IPS-20b (cell line): ENCODE measurements around the gene PDAP1.

Experiments
- H3K27ac ChIP-seq: one replicate; pipeline ENCODE4 v1.5.1; 2013; ENCODE audit warnings: low read length
- H3K27me3 ChIP-seq: 2 replicates; pipeline ENCODE4 v1.6.1; 2013; ENCODE audit warnings: mild to moderate bottlenecking, low read length, inconsistent platforms; ENCODE audit not compliant: insufficient read depth
- H3K36me3 ChIP-seq: 2 replicates; pipeline ENCODE4 v1.6.1; 2013; ENCODE audit warnings: low read depth, mild to moderate bottlenecking, inconsistent platforms, low read length, moderate library complexity; ENCODE audit not compliant: insufficient read depth
- H3K4me1 ChIP-seq: 2 replicates; pipeline ENCODE4 v1.6.1; 2013; ENCODE audit warnings: mild to moderate bottlenecking, control low read depth, inconsistent platforms, low read length, moderate library complexity; ENCODE audit not compliant: insufficient read depth
- H3K4me3 ChIP-seq: 2 replicates; pipeline ENCODE4 v1.5.1; 2013; ENCODE audit warnings: mild to moderate bottlenecking, low read length, inconsistent platforms
- H3K9ac ChIP-seq: 2 replicates; pipeline ENCODE4 v1.6.1; 2013; ENCODE audit warnings: low read depth, mild to moderate bottlenecking, inconsistent platforms, low read length, moderate library complexity
- H3K9me3 ChIP-seq: 2 replicates; pipeline ENCODE4 v1.6.1; 2013; ENCODE audit warnings: mild to moderate bottlenecking, low read depth, low read length, inconsistent platforms; ENCODE audit not compliant: insufficient read depth

The PDAP1 gene

DNA sequence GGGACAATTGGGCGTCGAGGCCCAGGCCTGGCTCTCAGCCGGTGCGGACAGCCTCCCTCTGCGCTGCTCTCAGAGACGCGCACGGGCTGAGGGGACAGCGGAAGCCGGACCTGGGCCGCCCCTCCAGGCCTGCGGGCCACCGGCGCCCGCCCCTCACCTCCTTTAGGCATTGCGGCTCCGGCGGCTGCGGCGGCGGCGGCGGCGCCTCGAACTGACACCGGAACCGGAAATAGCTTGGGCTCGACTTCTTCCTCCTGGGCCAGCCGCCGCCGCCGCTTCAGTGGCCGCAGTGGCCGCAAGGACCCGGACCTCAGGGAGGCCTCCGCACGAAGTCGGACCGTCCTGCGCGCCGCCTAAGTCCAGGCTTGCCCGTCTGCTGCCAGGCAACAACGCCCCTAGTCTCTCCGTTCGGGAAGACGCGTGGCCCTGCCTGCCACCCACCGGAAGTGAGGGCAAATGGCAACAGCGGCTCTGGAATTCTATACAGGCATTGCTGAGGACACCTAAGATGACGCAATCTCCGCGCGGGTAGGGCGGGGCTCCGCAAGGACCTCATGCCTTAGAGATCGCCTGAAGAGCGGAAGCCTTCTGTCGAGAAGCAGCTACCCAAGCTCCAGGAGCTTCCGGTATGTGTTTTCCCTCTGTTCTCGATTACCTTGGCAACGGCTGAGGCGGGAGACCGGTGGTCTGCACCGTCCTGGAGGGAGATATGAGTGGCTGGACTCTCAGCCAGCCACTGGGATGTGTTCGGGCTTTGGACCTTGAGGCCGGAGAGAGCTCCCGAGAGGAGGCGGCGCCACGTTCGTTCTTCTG, at the start of gene PDAP1, which contains the start of gene BUD31:
TSS of gene PDAP1 (minus strand) at position 219 of the 813 bp plus-strand sequence. CDS start at position 170, 49 bp downstream.
TSS of gene BUD31 (plus strand) at position 591 of the 813 bp plus-strand sequence. CDS start 2,124 bp downstream, outside the sequence.
- Histone ChIP-seq H3K27ac (peak within 1 kb of the TSS; percentile 85), H3K27me3 (no peaks in the 10 kb centered on the region), H3K9me3 (no peaks in the 10 kb centered on the region), H3K9ac (peak within 1 kb of the TSS; percentile 100), H3K4me1 (peaks cover 13% of the 10 kb centered on the region), H3K4me3 (peak within 1 kb of the TSS; percentile 100), H3K36me3 (peaks cover 55% of the 10 kb centered on the region)

- Histone ChIP-seq H3K27ac (no peak overlapping the region), H3K9ac (no peak overlapping the region), H3K36me3 (peaks cover 90% of the 10 kb centered on the region), H3K27me3 (no peaks in the 10 kb centered on the region), H3K4me1 (no peaks in the 10 kb centered on the region; the same call in 1 of the 2 replicates), H3K9me3 (no peaks in the 10 kb centered on the region), H3K4me3 (no peak overlapping the region)
These were observed 49.5 kb upstream of the PDAP1 start for GRCh38 chr7:99457650-99458493.

- Histone ChIP-seq H3K9ac (no peak overlapping the region), H3K9me3 (no peaks in the 10 kb centered on the region), H3K4me3 (no peak overlapping the region), H3K27ac (no peak overlapping the region), H3K27me3 (no peaks in the 10 kb centered on the region), H3K4me1 (no peaks in the 10 kb centered on the region; the same call in 1 of the 2 replicates), H3K36me3 (peaks cover 93% of the 10 kb centered on the region)
These were observed 48.8 kb upstream of the PDAP1 start for GRCh38 chr7:99457050-99457649.

DNA sequence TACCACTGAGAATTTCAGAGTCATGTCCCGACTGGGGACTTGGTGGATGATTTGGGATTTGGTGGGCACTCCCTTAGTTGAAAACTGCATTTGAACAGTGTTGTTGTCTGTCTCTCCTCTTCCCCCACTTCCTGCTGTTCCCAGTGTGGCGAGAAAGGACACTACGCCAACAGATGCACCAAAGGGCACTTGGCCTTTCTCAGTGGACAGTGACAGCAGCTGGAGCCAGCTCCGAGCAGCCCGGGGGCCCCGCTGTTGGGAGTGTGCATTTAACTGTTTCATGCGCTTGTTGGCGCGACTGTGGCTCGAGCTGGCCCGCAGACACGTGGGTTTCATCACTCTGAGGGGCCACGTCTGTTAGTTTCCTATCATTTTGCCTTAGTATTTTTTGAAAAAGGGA, 47.9 kb upstream of the PDAP1 start:
- no peaks in the 10 kb centered on the region for H3K9me3 ChIP-seq
- H3K4me1 ChIP-seq = no peaks in the 10 kb centered on the region; the same call in 1 of the 2 replicates
- no peaks in the 10 kb centered on the region for H3K27me3 ChIP-seq
- no peak overlapping the region for H3K4me3 ChIP-seq
- H3K27ac ChIP-seq = no peak overlapping the region
- H3K9ac ChIP-seq = no peak overlapping the region
- H3K36me3 ChIP-seq = peaks cover 98% of the 10 kb centered on the region

- H3K27me3 ChIP-seq = no peaks in the 10 kb centered on the region
- H3K27ac ChIP-seq = no peak overlapping the region
- H3K36me3 ChIP-seq = peaks cover 99% of the 10 kb centered on the region
- no peak overlapping the region for H3K9ac ChIP-seq
- H3K9me3 ChIP-seq = no peaks in the 10 kb centered on the region
- H3K4me3 ChIP-seq = no peak overlapping the region
- H3K4me1 ChIP-seq = no peaks in the 10 kb centered on the region; the same call in 1 of the 2 replicates
These were observed 47.5 kb upstream of the PDAP1 start for GRCh38 chr7:99455874-99456273.

- Histone ChIP-seq H3K36me3 (peaks cover 99% of the 10 kb centered on the region), H3K4me3 (no peak overlapping the region), H3K27ac (no peak overlapping the region), H3K9me3 (no peaks in the 10 kb centered on the region), H3K4me1 (no peaks in the 10 kb centered on the region; the same call in 1 of the 2 replicates), H3K27me3 (no peaks in the 10 kb centered on the region), H3K9ac (no peak overlapping the region)
These were observed 44.7 kb upstream of the PDAP1 start for GRCh38 chr7:99453105-99453504.

DNA sequence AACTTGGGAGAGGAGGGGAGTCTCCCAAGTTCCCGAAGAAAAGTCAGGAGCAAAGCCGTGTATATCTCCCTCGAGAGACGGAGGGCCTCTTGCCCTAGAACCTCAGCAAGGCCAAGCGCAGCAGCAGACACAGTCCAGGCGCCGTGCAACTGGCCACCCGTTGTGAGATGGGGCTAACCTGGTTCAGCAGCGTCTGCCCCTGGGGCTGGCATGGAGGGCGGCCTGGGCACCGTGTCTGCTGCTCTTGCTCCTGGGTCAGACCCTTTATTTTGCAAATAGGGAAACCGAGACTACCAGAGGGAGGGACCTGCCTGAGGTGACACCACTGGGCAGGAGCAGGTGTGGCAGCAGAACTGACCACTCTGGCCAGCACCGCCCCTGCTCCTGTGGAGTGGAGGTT, 44.1 kb upstream of the PDAP1 start:
- Histone ChIP-seq H3K9me3 (no peaks in the 10 kb centered on the region), H3K4me1 (no peaks in the 10 kb centered on the region), H3K27ac (no peak overlapping the region), H3K27me3 (no peaks in the 10 kb centered on the region), H3K4me3 (no peak overlapping the region), H3K36me3 (peaks cover 99% of the 10 kb centered on the region), H3K9ac (no peak overlapping the region)

- H3K27ac ChIP-seq = no peak overlapping the region
- H3K4me1 ChIP-seq = no peaks in the 10 kb centered on the region
- H3K9ac ChIP-seq = no peak overlapping the region
- no peak overlapping the region for H3K4me3 ChIP-seq
- peaks cover 98% of the 10 kb centered on the region for H3K36me3 ChIP-seq
- no peaks in the 10 kb centered on the region for H3K27me3 ChIP-seq
- H3K9me3 ChIP-seq = no peaks in the 10 kb centered on the region
These were observed 43.5 kb upstream of the PDAP1 start for GRCh38 chr7:99451936-99452335.

DNA sequence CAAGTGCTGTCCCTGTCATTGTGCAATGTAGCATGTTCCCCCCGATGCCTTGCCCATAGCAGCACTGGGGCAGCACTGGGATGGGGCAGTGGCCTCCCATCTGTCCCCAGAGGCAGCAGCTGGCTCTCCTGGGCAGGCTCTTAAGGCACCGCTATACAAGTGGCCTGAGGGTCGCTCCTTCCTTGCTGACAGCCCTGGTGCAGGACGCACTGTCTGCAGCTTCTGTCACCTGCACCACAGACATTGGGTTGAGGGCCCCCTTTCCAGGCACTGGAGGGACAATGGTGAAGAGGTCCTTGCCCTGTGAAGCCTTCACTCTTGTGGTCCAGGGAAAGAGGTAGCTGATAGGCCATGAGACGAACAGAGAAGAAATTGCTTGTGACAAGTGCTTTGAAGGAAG, 40.9 kb upstream of the PDAP1 start:
- no peaks in the 10 kb centered on the region for H3K4me1 ChIP-seq
- no peak overlapping the region for H3K9ac ChIP-seq
- H3K4me3 ChIP-seq = no peak overlapping the region
- H3K27me3 ChIP-seq = no peaks in the 10 kb centered on the region
- H3K9me3 ChIP-seq = no peaks in the 10 kb centered on the region
- no peak overlapping the region for H3K27ac ChIP-seq
- H3K36me3 ChIP-seq = peaks cover 97% of the 10 kb centered on the region

GRCh38 chr7:99448855-99449254, 40.5 kb upstream of the PDAP1 start:
- Histone ChIP-seq H3K4me1 (no peaks in the 10 kb centered on the region), H3K9me3 (no peaks in the 10 kb centered on the region), H3K9ac (no peak overlapping the region)

DNA sequence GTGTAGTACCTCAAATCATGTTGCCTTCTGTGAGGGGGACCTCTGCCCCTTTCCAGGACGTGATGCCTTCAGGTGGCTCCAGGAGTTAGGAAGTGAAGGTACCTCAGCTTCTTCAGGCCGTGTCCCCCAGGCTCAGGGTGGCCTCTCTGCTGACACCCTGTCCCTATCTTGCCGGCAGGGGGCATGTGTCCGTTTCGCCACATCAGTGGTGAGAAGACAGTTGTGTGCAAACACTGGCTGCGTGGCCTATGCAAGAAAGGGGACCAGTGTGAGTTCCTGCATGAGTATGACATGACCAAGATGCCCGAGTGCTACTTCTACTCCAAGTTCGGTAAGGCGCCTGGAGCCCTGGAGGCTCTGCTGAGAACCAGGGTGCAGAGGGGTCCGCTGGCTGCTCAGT, 39.5 kb upstream of the PDAP1 start:
- H3K36me3 ChIP-seq = peaks cover 97% of the 10 kb centered on the region
- no peak overlapping the region for H3K4me3 ChIP-seq
- no peak overlapping the region for H3K9ac ChIP-seq
- H3K4me1 ChIP-seq = no peaks in the 10 kb centered on the region
- H3K27ac ChIP-seq = no peak overlapping the region
- no peaks in the 10 kb centered on the region for H3K27me3 ChIP-seq
- no peaks in the 10 kb centered on the region for H3K9me3 ChIP-seq

More at GRCh38 chr7:99448855-99449254, 40.5 kb upstream of the PDAP1 start:
- H3K36me3 ChIP-seq = peaks cover 97% of the 10 kb centered on the region
- H3K4me3 ChIP-seq = no peak overlapping the region
- no peak overlapping the region for H3K27ac ChIP-seq
- no peaks in the 10 kb centered on the region for H3K27me3 ChIP-seq
